Suprapubic skin (tissue), 3 donors: ENCODE measurements around the gene CALCR.

Experiments
- POLR2A ChIP-seq, 2 donors: fragments of 450-650 bp; IDR thresholded peaks; one replicate each; pipeline ENCODE4 v1.6.1; 2017; ENCODE audit warnings: antibody characterized with exemption in 2 of 2, mild to moderate bottlenecking in 2 of 2, moderate library complexity in 2 of 2
- TF ChIP-seq, protein P1 (sequence below), 2 donors: fragments of 200-600 bp in 1 of 2; fragments of 450-650 bp in 1 of 2; sonication (generic) in 1 of 2; IDR thresholded peaks; one replicate each; pipeline ENCODE4 v1.5.1; 2016 to 2019; ENCODE audit warnings: antibody characterized with exemption in 2 of 2, mild to moderate bottlenecking in 1 of 2, moderate library complexity in 1 of 2

DNA sequence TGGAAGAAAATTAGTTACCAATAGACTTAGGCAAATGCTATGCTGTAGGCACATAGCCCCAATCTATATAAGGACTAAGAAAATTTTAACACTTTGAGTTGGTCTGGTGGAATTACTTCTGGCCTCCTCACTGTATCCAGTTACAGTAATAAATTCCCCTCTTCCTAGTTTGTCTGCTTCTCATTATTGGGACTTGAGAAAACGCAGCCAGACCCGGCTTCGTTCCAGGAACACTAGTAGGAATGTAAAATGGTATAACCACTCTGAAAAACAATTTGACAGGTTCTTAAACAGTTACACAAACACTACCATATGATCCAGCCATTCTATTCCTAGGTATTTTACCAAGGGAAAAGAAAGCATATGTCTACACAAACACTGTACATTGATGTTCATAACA, 192.2 kb downstream of the CALCR start:
- TF ChIP-seq, protein P1, sequence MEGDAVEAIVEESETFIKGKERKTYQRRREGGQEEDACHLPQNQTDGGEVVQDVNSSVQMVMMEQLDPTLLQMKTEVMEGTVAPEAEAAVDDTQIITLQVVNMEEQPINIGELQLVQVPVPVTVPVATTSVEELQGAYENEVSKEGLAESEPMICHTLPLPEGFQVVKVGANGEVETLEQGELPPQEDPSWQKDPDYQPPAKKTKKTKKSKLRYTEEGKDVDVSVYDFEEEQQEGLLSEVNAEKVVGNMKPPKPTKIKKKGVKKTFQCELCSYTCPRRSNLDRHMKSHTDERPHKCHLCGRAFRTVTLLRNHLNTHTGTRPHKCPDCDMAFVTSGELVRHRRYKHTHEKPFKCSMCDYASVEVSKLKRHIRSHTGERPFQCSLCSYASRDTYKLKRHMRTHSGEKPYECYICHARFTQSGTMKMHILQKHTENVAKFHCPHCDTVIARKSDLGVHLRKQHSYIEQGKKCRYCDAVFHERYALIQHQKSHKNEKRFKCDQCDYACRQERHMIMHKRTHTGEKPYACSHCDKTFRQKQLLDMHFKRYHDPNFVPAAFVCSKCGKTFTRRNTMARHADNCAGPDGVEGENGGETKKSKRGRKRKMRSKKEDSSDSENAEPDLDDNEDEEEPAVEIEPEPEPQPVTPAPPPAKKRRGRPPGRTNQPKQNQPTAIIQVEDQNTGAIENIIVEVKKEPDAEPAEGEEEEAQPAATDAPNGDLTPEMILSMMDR (IDR thresholded peaks at IDR 0.05) = no peak
- TF ChIP-seq POLR2A (IDR thresholded peaks at IDR 0.05) = no peak
